ENCODE results near the gene ENOX1. TPM values are rescaled to one million over a fixed set of nuclear protein-coding genes. Genes with fewer than 3 reads are reported as not detected.

The ENOX1 gene
- total and polyA plus RNA-seq, 2 of the 13 experiments (the other 11 are each of a cell fraction or from before 2014, with no cell fraction given): not detected

GRCh38 chr13:43755844-43756243 is 30.9 kb downstream of the ENOX1 start:
- in situ Hi-C loops (cut with HindIII; ENCODE audit: extremely low pct_ligation_motif_present, low pct_unique_long_range_greater_than_20kb): no loop called here
- Histone ChIP-seq H3K27me3 (ENCODE audit: control insufficient read depth in 1 of 2, insufficient read depth in 2 of 2, low read length in 2 of 2) (no peaks in the 10 kb centered on the region), H4K20me1 (ENCODE audit: insufficient read depth, low read length) (no peaks in the 10 kb centered on the region), H3K9ac (ENCODE audit: insufficient read depth, low read depth, low read length) (no peak overlapping the region), H3K9me3 (ENCODE audit: low read length) (no peaks in the 10 kb centered on the region), H3K4me3 (replicated peaks in 1 of 3; ENCODE audit: insufficient read depth in 1 of 3, low read depth in 2 of 3, low read length in 3 of 3) (no peak overlapping the region), H3K27ac (ENCODE audit: extremely low read length, insufficient read depth, low read length) (no peak overlapping the region), H3K79me2 (ENCODE audit: insufficient read depth, low read length) (no peaks in the 10 kb centered on the region), H2AFZ (ENCODE audit: low read length) (no peak overlapping the region), H3K4me1 (ENCODE audit: insufficient read depth, low read length) (no peaks in the 10 kb centered on the region), H3K4me2 (ENCODE audit: low read depth, low read length) (no peak overlapping the region), H3K36me3 (replicated peaks in 1 of 2; ENCODE audit: control insufficient read depth in 1 of 2, insufficient read depth in 2 of 2, low read length in 2 of 2) (no peaks in the 10 kb centered on the region)
- FAIRE-seq (no peak), ATAC-seq (no peak), DNase-seq (ENCODE audit: low spot score) (no peak)
- ChIA-PET CTCF (ENCODE audit: low intra/inter-chr PET ratio, low total read pairs) (no interaction called here), POLR2A (no interaction called here)
- intact Hi-C loops (cut with micrococcal nuclease; ENCODE audit: unreplicated experiment): no loop called here
- 0% methylated on average over 1 of the region's 1 CpG for WGBS (ENCODE audit: low lambda C conversion rate)
- BruUV-seq (replicated peaks): no TSS peak
- no peak for TF ChIP-seq JARID2 (CRISPR knock-in tag; IDR thresholded peaks at IDR 0.05; ENCODE audit: insufficient replicate concordance)
- no peak for TF ChIP-seq MTA1 (CRISPR knock-in tag; IDR thresholded peaks at IDR 0.05; ENCODE audit: borderline replicate concordance)
- no peak for TF ChIP-seq GLMP (CRISPR knock-in tag; IDR thresholded peaks at IDR 0.05; ENCODE audit: borderline replicate concordance)
- no peak for TF ChIP-seq ZNF318 (CRISPR knock-in tag; IDR thresholded peaks at IDR 0.05)
- no peak for TF ChIP-seq PAXIP1 (CRISPR knock-in tag; conservative IDR thresholded peaks at IDR 0.05)
- no peak for TF ChIP-seq ZNF629 (CRISPR knock-in tag; conservative IDR thresholded peaks at IDR 0.05)
- TF ChIP-seq UBTF (CRISPR knock-in tag; IDR thresholded peaks at IDR 0.05): no peak

Data from HepG2 (cell line).